CD4-positive, alpha-beta T cell (primary cell): Measurements from ENCODE around the gene MRPL12. TPM values are rescaled to one million over a fixed set of nuclear protein-coding genes. Genes with fewer than 3 reads are reported as not detected.
A peak's percentile ranks its signal among the peaks of the same experiment; 100 is the strongest.

Experiments
- ATAC-seq: fragments of 200-7000 bp; cut with Tn5 transposase; one replicate; pipeline ENCODE4 v1.10.0; 2022; ENCODE audit warnings: mild to moderate bottlenecking; ENCODE audit not compliant: poor library complexity
- CTCF ChIA-PET: fragments of 350-600 bp; sonication (Branson Sonifier 250); formaldehyde crosslinking; loops from one replicate; lab custom pipeline; 2021; ENCODE audit warnings: antibody characterized with exemption, inconsistent platforms; lab: Charles Lee
- POLR2A ChIA-PET: fragments of 350-600 bp; sonication (Branson Sonifier 250); formaldehyde crosslinking; loops from one replicate; lab custom pipeline; 2021; ENCODE audit warnings: antibody characterized with exemption, inconsistent platforms; lab: Charles Lee
- DNase-seq, 14 experiments: peaks; one replicate each; pipeline ENCODE4 v3.0.0-alpha.2; 2013 to 2020; ENCODE audit warnings: mixed read lengths in 2 of 14
- H3K27ac ChIP-seq, 2 donors: one replicate each; pipeline versions ENCODE4 v1.5.1 to v1.7.0; 2013; ENCODE audit warnings: low read length in 2 of 2, low read depth in 1 of 2, mild to moderate bottlenecking in 1 of 2
- H3K27me3 ChIP-seq, 2 experiments: 1 replicate in 1 of 2; 2 replicates in 1 of 2; pipeline versions ENCODE4 v1.6.1 to v1.7.0; 2013; ENCODE audit warnings: low read length in 2 of 2, control low read depth in 1 of 2, mild to moderate bottlenecking in 1 of 2, moderate library complexity in 1 of 2; ENCODE audit not compliant: insufficient read depth in 2 of 2, control insufficient read depth in 1 of 2
- H3K36me3 ChIP-seq: one replicate; pipeline ENCODE4 v1.6.1; 2013; ENCODE audit warnings: low read length, control low read depth; ENCODE audit not compliant: insufficient read depth
- H3K4me1 ChIP-seq: one replicate; pipeline ENCODE4 v1.6.1; 2013; ENCODE audit warnings: low read length, control low read depth; ENCODE audit not compliant: insufficient read depth
- H3K4me3 ChIP-seq: one replicate; pipeline ENCODE4 v1.5.1; 2013; ENCODE audit warnings: mild to moderate bottlenecking, low read length, moderate library complexity
- H3K9me3 ChIP-seq, 2 experiments: 1 replicate in 1 of 2; 2 replicates in 1 of 2; pipeline versions ENCODE4 v1.6.1 to v1.7.0; 2013; ENCODE audit warnings: low read length in 2 of 2, mild to moderate bottlenecking in 2 of 2, control low read depth in 1 of 2, moderate library complexity in 1 of 2; ENCODE audit not compliant: control insufficient read depth in 1 of 2, insufficient read depth in 1 of 2
- H3K27ac Mint-ChIP-seq: one replicate; pipeline ENCODE4 v1.8.0; 2020; ENCODE audit warnings: mixed read lengths
- H3K27me3 Mint-ChIP-seq: one replicate; pipeline ENCODE4 v1.8.0; 2021; ENCODE audit warnings: mixed read lengths
- H3K36me3 Mint-ChIP-seq: one replicate; pipeline ENCODE4 v1.8.0; 2021; ENCODE audit warnings: low read depth, mixed read lengths
- H3K4me1 Mint-ChIP-seq: one replicate; pipeline ENCODE4 v1.8.0; 2021; ENCODE audit warnings: low read depth, mixed read lengths
- H3K4me3 Mint-ChIP-seq: one replicate; pipeline ENCODE4 v1.8.0; 2020; ENCODE audit warnings: mild to moderate bottlenecking, mixed read lengths
- H3K9me3 Mint-ChIP-seq: one replicate; pipeline ENCODE4 v1.8.0; 2020; ENCODE audit warnings: mixed read lengths
- CTCF ChIP-seq: fragments of 200-600 bp; IDR thresholded peaks from one replicate; pipeline ENCODE4 v1.8.0; 2022; ENCODE audit warnings: antibody characterized with exemption, mild to moderate bottlenecking
- intact Hi-C, 2 experiments: fragments of 100-400 bp; cut with DNase I in 1 of 2; cut with micrococcal nuclease in 1 of 2; formaldehyde crosslinking; loops; one replicate each; pipeline versions ENCODE4 v1.15.1 to v1.9.0; 2023 to 2025; cut with DNase I, micrococcal nuclease
- total RNA-seq, 174 experiments: library from RNA in 2 of 174; stranded (reverse) in 2 of 174; gene quantifications; one replicate each; pipeline ENCODE4 v1.2.3 and lab custom pipeline; 2021 to 2026

Gene MRPL12
- total RNA-seq, 2 experiments from 2014 or later = 26.2 to 26.5 TPM

GRCh38 chr17:81676906-81677305, 26.3 kb upstream of the MRPL12 start:
- H3K27me3 Mint-ChIP-seq = no peaks in the 10 kb centered on the region
- intact Hi-C loops = no loop called here
- peaks cover 14% of the 10 kb centered on the region for H3K36me3 Mint-ChIP-seq
- POLR2A ChIA-PET = no interaction called here
- CTCF ChIA-PET = no interaction called here
- H3K9me3 Mint-ChIP-seq = no peaks in the 10 kb centered on the region
- DNase-seq (no peak), ATAC-seq (no peak)
- no peak overlapping the region for H3K4me3 Mint-ChIP-seq
- H3K4me1 ChIP-seq = peaks cover 4% of the 10 kb centered on the region
- H3K36me3 ChIP-seq = peaks cover 25% of the 10 kb centered on the region
- TF ChIP-seq CTCF = no peak
- no peak overlapping the region for H3K4me3 ChIP-seq
- no peak overlapping the region for H3K27ac ChIP-seq
- no peaks in the 10 kb centered on the region for H3K27me3 ChIP-seq
- H3K9me3 ChIP-seq = no peaks in the 10 kb centered on the region
- peaks cover 6% of the 10 kb centered on the region for H3K4me1 Mint-ChIP-seq
- H3K27ac Mint-ChIP-seq = no peak overlapping the region

- no peaks in the 10 kb centered on the region for H3K27me3 Mint-ChIP-seq
These were observed 23.0 kb upstream of the MRPL12 start for GRCh38 chr17:81680150-81680549.

GRCh38 chr17:81681672-81682071, 21.5 kb upstream of the MRPL12 start:
- H3K4me1 ChIP-seq = peaks cover 40% of the 10 kb centered on the region
- peak overlapping the region; percentile 20 for H3K4me3 Mint-ChIP-seq
- ChIA-PET POLR2A (interaction anchor here (2.5 kb wide), 1 partner anchor 16 kb away, joined by 25 read pairs; the partner anchor contains the start of genes CCDC137 and OXLD1), CTCF (no interaction called here)
- H3K4me1 Mint-ChIP-seq = peaks cover 20% of the 10 kb centered on the region
- H3K9me3 ChIP-seq = no peaks in the 10 kb centered on the region
- H3K36me3 Mint-ChIP-seq = peaks cover 30% of the 10 kb centered on the region
- intact Hi-C loops = loop anchor here (5.0 kb wide), 2 partner anchors 176 to 181 kb away; partner anchors contain the start of gene P4HB (in 1 of the 2)
- ATAC-seq = no peak
- no peak overlapping the region for H3K4me3 ChIP-seq
- H3K9me3 Mint-ChIP-seq = no peaks in the 10 kb centered on the region
- H3K27ac ChIP-seq = no peak overlapping the region
- H3K27me3 Mint-ChIP-seq = no peaks in the 10 kb centered on the region
- peaks cover 14% of the 10 kb centered on the region for H3K36me3 ChIP-seq
- no peaks in the 10 kb centered on the region for H3K27me3 ChIP-seq
- DNase-seq = no peak
- H3K27ac Mint-ChIP-seq = no peak overlapping the region
- TF ChIP-seq CTCF = no peak

More at GRCh38 chr17:81680150-81680549, 23.0 kb upstream of the MRPL12 start:
- POLR2A ChIA-PET = no interaction called here
- no peak for ATAC-seq
- Mint-ChIP-seq H3K27ac (no peak overlapping the region), H3K9me3 (no peaks in the 10 kb centered on the region), H3K36me3 (peaks cover 17% of the 10 kb centered on the region), H3K4me3 (peak overlapping the region; percentile 60), H3K4me1 (peaks cover 26% of the 10 kb centered on the region)
- TF ChIP-seq CTCF = no peak
- CTCF ChIA-PET = interaction anchor here (1.1 kb wide), 1 partner anchor 23 kb away, joined by 3 read pairs; the partner anchor contains the start of gene MRPL12
- DNase-seq = no peak
- Histone ChIP-seq H3K4me3 (no peak overlapping the region), H3K27ac (no peak overlapping the region), H3K4me1 (peaks cover 27% of the 10 kb centered on the region), H3K9me3 (no peaks in the 10 kb centered on the region), H3K36me3 (peaks cover under 1% of the 10 kb centered on the region), H3K27me3 (no peaks in the 10 kb centered on the region)
- intact Hi-C loops = loop anchor here (5.0 kb wide), 2 partner anchors 177 to 182 kb away; partner anchors contain the start of gene P4HB (in 1 of the 2)
